ENCODE results near the gene GDPD5. TPM values are rescaled to one million over a fixed set of nuclear protein-coding genes. Genes with fewer than 3 reads are reported as not detected.

Gene GDPD5
- total RNA-seq, 6 donors from 2014 or later, result 5.7 to 34.6 (median 14.0) TPM

DNA sequence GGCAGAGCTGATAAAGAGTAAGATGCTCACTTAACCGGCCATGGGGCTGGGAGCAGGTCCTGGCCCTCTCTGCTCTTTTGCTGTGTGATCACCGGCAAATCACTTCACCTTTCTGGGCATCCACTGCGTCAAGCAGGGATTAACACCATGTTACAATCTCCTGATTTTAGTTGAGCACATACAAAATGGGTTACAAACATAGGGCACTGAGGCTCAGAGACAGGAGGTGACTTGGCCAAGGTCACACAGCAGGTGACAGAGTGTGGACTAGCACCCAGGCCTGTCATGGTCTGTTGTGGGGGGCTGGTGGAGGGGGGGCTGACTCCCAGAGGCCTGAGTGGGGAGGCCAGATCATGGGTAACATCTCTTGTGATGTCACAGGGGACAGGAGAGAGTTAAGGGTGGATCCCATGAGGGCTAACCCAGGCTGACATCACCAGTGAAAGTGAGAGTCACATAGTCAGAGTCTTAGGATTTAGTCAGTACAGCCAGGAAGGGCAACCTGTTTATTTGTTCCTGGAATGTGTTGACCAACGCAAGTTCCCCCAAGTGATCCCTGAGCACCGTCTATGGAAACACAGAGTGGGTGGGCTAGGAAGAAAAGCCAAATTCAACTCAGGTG lies 27.8 kb downstream of the GDPD5 start:
- ATAC-seq (ENCODE audit: low FRiP score in 2 of 2) (no peak), DNase-seq (no peak)
- H3K27me3 ChIP-seq, result no peaks in the 10 kb centered on the region
- peak overlapping the region in 1 of 4 donors; percentile 40 for H3K27ac ChIP-seq
- H3K9me3 ChIP-seq, result no peaks in the 10 kb centered on the region
- H3K4me3 ChIP-seq, result no peak overlapping the region
- TF ChIP-seq POLR2A (IDR thresholded peaks at IDR 0.05), result no peak
- TF ChIP-seq, protein P1, sequence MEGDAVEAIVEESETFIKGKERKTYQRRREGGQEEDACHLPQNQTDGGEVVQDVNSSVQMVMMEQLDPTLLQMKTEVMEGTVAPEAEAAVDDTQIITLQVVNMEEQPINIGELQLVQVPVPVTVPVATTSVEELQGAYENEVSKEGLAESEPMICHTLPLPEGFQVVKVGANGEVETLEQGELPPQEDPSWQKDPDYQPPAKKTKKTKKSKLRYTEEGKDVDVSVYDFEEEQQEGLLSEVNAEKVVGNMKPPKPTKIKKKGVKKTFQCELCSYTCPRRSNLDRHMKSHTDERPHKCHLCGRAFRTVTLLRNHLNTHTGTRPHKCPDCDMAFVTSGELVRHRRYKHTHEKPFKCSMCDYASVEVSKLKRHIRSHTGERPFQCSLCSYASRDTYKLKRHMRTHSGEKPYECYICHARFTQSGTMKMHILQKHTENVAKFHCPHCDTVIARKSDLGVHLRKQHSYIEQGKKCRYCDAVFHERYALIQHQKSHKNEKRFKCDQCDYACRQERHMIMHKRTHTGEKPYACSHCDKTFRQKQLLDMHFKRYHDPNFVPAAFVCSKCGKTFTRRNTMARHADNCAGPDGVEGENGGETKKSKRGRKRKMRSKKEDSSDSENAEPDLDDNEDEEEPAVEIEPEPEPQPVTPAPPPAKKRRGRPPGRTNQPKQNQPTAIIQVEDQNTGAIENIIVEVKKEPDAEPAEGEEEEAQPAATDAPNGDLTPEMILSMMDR (IDR thresholded peaks at IDR 0.05), result no peak
- TF ChIP-seq POLR2AphosphoS5 (IDR thresholded peaks at IDR 0.05), result no peak
- no peak for TF ChIP-seq EP300 (IDR thresholded peaks at IDR 0.05)
- H3K36me3 ChIP-seq, result no peaks in the 10 kb centered on the region
- 75 to 93% methylated on average over 4 to 5 of the region's 5 CpGs for WGBS, 2 donors
- H3K4me1 ChIP-seq, result peaks cover 0 to 17% (median 8%) of the 10 kb centered on the region in 4 donors

DNA sequence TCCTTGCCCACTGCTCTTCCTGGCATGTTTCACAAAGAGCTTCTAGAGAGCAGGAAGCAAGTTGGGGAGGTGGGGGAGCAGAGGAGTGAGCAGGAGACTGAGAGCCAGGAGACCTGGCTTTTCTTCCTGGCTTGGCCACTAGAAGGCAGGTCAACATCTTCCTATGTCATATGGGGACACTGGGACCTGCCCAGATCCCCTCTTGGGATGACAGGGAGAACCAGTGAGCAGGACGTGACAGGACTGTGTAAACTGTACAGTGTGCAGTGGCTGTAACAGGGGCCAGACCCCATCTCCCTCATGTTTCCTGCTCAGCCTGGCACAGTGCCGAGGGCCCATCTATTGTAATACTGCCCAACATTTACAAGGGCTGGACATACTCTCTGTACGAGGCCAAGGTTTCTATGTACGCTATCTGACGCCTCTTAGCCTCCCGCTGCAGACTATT lies 29.4 kb downstream of the GDPD5 start:
- H3K27ac ChIP-seq, result no peak overlapping the region
- DNase-seq (no peak), ATAC-seq (ENCODE audit: low FRiP score in 2 of 2) (no peak)

DNA sequence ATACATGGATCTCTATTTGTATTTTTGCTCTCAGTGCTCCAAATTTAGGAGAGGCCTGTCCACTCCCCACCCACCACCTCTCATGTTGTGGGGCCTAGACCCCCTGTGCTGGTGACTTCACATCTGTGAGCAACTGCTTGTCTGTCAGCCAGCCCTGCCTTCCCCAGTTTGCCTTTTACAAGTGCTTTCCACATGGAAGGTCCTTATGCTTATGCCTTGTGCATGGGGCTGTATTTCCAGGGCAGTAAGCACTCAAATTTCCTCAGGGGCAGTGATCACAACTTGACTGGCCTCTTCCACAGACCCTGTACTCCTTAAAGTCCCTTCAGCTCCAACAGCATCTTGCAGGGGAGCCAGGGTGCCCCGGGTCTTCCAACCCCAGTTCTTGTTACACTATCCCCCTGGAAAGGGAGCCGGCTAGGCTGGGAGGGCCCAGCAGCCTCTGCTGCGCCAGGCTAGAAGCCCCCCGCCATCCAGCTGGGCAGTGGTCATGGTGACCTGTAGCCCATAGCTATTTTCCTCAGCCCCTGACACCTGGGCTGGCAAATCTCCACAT lies 29.9 kb downstream of the GDPD5 start:
- Histone ChIP-seq H3K4me1 (peaks cover 5 to 22% (median 10%) of the 10 kb centered on the region in 4 donors), H3K9me3 (no peaks in the 10 kb centered on the region), H3K27me3 (no peaks in the 10 kb centered on the region), H3K27ac (no peak overlapping the region), H3K36me3 (no peaks in the 10 kb centered on the region), H3K4me3 (no peak overlapping the region)
- TF ChIP-seq POLR2AphosphoS5 (IDR thresholded peaks at IDR 0.05), result no peak
- TF ChIP-seq, protein P1 (IDR thresholded peaks at IDR 0.05), result no peak
- TF ChIP-seq EP300 (IDR thresholded peaks at IDR 0.05), result no peak
- TF ChIP-seq POLR2A (IDR thresholded peaks at IDR 0.05), result no peak
- DNase-seq (no peak), ATAC-seq (ENCODE audit: low FRiP score in 2 of 2) (no peak)
- 83 to 85% methylated on average over 4 of the region's 4 CpGs for WGBS, 2 donors

More for the DNA sequence above, 29.4 kb downstream of the GDPD5 start:
- Histone ChIP-seq H3K4me1 (peaks cover 5 to 22% (median 10%) of the 10 kb centered on the region in 4 donors), H3K27me3 (no peaks in the 10 kb centered on the region), H3K36me3 (no peaks in the 10 kb centered on the region), H3K4me3 (no peak overlapping the region), H3K9me3 (no peaks in the 10 kb centered on the region)
- TF ChIP-seq, protein P1 (IDR thresholded peaks at IDR 0.05), result peak in 1 of 6 experiments; percentile 9
- TF ChIP-seq EP300 (IDR thresholded peaks at IDR 0.05), result no peak
- no peak for TF ChIP-seq POLR2AphosphoS5 (IDR thresholded peaks at IDR 0.05)
- 40 to 58% methylated on average over 6 of the region's 6 CpGs for WGBS, 2 donors

DNA sequence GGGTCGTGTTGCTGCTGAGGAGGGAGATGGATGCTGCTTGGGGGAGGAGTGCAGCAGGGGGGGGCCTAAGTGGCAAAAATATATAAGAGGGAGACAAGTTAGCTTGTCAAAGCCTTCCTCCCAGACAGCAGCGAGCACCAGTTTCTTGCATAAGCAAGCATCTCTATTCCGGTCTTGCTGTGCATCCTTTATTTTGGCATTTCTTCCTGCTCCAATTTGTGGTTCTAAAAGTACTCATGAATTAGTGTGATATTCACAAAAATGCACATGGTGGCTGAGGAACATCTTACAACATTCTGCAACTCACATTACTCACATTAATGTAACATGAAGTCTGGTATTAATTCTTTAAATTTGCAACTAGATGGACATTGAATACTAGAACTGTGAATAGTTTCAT lies 32.1 kb downstream of the GDPD5 start:
- Histone ChIP-seq H3K27ac (no peak overlapping the region), H3K4me1 (peaks cover 0 to 13% (median 5%) of the 10 kb centered on the region in 4 donors), H3K4me3 (no peak overlapping the region), H3K36me3 (no peaks in the 10 kb centered on the region), H3K9me3 (no peaks in the 10 kb centered on the region), H3K27me3 (no peaks in the 10 kb centered on the region)
- TF ChIP-seq, protein P1 (IDR thresholded peaks at IDR 0.05), result no peak
- TF ChIP-seq POLR2AphosphoS5 (IDR thresholded peaks at IDR 0.05) (no peak), EP300 (IDR thresholded peaks at IDR 0.05) (no peak), POLR2A (IDR thresholded peaks at IDR 0.05) (no peak)
- DNase-seq (no peak), ATAC-seq (ENCODE audit: low FRiP score in 2 of 2) (no peak)
- 91 to 95% methylated on average over 3 of the region's 3 CpGs for WGBS, 2 donors
